ENCODE data around the gene LTBP3. TPM values are rescaled to one million over a fixed set of nuclear protein-coding genes. Genes with fewer than 3 reads are reported as not detected.

The LTBP3 gene
- total RNA-seq, 4 donors from 2014 or later = 48.7 to 467 (median 140) TPM

DNA sequence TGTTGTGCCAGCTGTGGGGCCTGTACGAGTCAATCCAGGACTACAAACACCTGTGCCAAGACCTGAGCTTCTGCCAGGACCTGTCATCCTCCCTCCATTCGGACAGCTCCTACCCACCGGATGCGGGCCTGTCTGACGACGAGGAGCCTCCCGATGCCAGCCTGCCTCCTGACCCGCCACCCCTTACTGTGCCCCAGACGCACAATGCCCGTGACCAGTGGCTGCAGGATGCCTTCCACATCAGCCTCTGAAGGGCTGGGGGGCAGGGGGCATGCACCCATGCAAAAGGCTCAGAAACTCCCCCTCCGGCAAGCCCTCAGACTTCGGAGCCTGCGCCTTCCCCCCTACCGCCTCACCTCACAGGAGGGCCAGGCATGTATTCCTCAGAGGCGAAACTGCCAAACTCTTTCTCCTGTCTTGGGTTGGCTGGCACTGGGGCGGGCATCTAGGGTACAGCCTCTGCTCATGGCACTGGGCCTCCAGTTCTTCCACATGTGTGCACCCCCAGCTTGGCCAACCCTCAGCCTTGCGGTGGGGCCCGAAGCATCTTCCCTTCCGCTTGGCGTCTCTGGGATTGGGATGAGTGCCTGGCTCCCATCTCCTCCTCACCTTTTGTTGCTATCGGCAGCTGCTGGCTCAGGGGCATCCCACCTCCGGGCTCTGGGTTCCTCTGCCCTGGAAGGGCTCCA lies 15.4 kb upstream of the LTBP3 start:
- TF ChIP-seq POLR2A (IDR thresholded peaks at IDR 0.05) (no peak), POLR2AphosphoS5 (IDR thresholded peaks at IDR 0.05) (no peak), EP300 (IDR thresholded peaks at IDR 0.05; ENCODE audit: low read depth) (no peak)
- TF ChIP-seq, protein P1, sequence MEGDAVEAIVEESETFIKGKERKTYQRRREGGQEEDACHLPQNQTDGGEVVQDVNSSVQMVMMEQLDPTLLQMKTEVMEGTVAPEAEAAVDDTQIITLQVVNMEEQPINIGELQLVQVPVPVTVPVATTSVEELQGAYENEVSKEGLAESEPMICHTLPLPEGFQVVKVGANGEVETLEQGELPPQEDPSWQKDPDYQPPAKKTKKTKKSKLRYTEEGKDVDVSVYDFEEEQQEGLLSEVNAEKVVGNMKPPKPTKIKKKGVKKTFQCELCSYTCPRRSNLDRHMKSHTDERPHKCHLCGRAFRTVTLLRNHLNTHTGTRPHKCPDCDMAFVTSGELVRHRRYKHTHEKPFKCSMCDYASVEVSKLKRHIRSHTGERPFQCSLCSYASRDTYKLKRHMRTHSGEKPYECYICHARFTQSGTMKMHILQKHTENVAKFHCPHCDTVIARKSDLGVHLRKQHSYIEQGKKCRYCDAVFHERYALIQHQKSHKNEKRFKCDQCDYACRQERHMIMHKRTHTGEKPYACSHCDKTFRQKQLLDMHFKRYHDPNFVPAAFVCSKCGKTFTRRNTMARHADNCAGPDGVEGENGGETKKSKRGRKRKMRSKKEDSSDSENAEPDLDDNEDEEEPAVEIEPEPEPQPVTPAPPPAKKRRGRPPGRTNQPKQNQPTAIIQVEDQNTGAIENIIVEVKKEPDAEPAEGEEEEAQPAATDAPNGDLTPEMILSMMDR (IDR thresholded peaks at IDR 0.05) = no peak
- peak overlapping the region; percentile 36 to 94 (median 86) for H3K4me3 ChIP-seq
- peaks cover 47 to 81% (median 68%) of the 10 kb centered on the region in 4 donors for H3K4me1 ChIP-seq
- WGBS, 2 donors (ENCODE audit: low coverage in 1 of 2) = 33% methylated on average over 14 of the region's 22 CpGs; no CpG with 5 or more reads in 1 of the 2 donors
- H3K27ac ChIP-seq = peak overlapping the region; percentile 96 to 98 (median 96)
- H3K9me3 ChIP-seq = no peaks in the 10 kb centered on the region
- no peaks in the 10 kb centered on the region for H3K27me3 ChIP-seq
- DNase-seq = peak; percentile 49
- in situ Hi-C loops (cut with MboI; ENCODE audit: low pct_ligation_motif_present in 1 of 4, low pct_unique_long_range_greater_than_20kb in 1 of 4, low sequenced_read_pairs in 3 of 4) (no loop called here), intact Hi-C loops (cut with DNase I; ENCODE audit: low total_unique reads) (no loop called here)
- H3K36me3 ChIP-seq = no peaks in the 10 kb centered on the region

DNA sequence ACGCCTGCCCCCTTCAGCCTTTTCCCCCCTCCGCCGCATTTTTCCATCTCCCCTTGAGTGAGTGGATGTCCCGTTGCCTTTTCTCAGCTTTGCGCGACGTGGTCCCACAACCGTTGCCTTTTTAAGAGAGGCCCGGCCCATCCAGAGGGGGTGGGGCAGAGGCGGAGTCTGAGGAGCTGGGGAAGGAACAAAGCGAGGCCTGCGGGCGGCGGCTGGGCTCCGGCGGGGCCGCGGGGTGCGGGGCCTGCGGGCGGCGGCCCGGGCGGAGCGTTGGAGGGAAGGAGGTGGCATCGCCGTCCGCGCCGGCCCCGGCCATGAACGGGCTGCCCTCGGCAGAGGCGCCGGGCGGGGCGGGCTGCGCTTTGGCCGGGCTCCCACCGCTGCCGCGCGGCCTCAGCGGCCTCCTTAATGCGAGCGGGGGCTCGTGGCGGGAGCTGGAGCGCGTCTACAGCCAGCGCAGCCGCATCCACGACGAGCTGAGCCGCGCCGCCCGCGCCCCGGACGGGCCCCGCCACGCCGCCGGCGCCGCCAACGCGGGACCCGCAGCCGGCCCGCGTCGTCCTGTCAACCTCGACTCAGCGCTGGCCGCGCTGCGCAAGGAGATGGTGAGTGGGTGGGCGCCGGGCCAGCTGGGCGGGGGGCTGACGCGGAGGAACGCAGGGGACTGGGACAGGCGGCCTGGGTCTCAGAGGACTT lies 14.3 kb upstream of the LTBP3 start, which contains the start of gene FAM89B:
FAM89B (plus strand) TSS at position 183 of the 696 bp plus-strand sequence; CDS start at position 315, 132 bp downstream.
- TF ChIP-seq POLR2AphosphoS5 (IDR thresholded peaks at IDR 0.05) = peak in 2 of 3 donors; percentile 48 to 73
- no peak for TF ChIP-seq POLR2A (IDR thresholded peaks at IDR 0.05)
- no peaks in the 10 kb centered on the region for H3K9me3 ChIP-seq
- 0% methylated on average over 42 of the region's 86 CpGs; no CpG with 5 or more reads in 1 of the 2 donors for WGBS, 2 donors (ENCODE audit: low coverage in 1 of 2)
- peak; percentile 95 for DNase-seq
- H3K27ac ChIP-seq = peak within 1 kb of the TSS; percentile 96 to 98 (median 96)
- H3K4me3 ChIP-seq = peak within 1 kb of the TSS; percentile 36 to 94 (median 86)
- H3K4me1 ChIP-seq = peaks cover 40 to 73% (median 64%) of the 10 kb centered on the region in 4 donors
- no peaks in the 10 kb centered on the region for H3K27me3 ChIP-seq
- intact Hi-C loops (cut with DNase I; ENCODE audit: low total_unique reads) = no loop called here
- H3K36me3 ChIP-seq = no peaks in the 10 kb centered on the region
- in situ Hi-C loops (cut with MboI; ENCODE audit: low pct_ligation_motif_present in 1 of 4, low pct_unique_long_range_greater_than_20kb in 1 of 4, low sequenced_read_pairs in 3 of 4) = no loop called here

DNA sequence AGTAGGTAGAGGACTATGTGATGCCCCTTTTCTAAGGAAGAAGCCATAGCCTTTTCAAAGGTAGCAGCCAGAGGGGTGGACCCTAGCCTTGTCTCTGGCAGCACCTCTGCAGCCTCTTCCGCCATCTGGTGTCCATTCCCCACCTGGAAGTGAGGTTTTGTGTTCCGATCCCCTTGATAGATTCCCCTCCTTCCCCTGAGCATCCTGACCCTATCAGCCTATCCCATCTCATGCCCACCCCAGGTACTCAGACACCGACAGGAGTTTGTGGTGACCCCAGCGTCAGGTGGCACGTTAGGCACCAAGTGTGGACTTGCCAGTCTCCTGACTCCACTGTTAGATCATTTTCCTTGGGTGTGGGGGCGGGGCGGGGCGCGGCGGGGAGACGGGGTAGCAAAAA lies 13.8 kb upstream of the LTBP3 start:
- WGBS, 2 donors (ENCODE audit: low coverage in 1 of 2) = 4% methylated on average over 11 of the region's 11 CpGs; no CpG with 5 or more reads in 1 of the 2 donors
- no peaks in the 10 kb centered on the region for H3K36me3 ChIP-seq
- peak; percentile 44 for DNase-seq

DNA sequence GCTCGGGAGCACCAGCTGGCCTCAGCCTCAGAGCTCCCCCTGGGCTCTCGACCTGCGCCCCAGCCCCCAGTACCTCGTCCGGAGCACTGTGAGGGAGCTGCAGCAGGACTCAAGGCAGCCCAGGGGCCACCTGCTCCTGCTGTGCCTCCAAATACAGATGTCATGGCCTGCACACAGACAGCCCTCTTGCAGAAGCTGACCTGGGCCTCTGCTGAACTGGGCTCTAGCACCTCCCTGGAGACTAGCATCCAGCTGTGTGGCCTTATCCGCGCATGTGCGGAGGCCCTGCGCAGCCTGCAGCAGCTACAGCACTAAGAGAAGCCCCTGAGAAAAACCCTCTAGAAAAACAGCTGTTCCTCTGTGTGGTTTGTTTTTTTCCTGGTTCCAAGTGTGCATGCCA lies 13.3 kb upstream of the LTBP3 start:
- WGBS, 2 donors (ENCODE audit: low coverage in 1 of 2) = 71% methylated on average over 9 of the region's 9 CpGs; no CpG with 5 or more reads in 1 of the 2 donors
- H3K4me3 ChIP-seq = peak overlapping the region in 2 of 4 donors; percentile 66 to 72
- intact Hi-C loops (cut with DNase I; ENCODE audit: low total_unique reads) = no loop called here

More for the DNA sequence above, 13.8 kb upstream of the LTBP3 start:
- Histone ChIP-seq H3K4me1 (peaks cover 36 to 67% (median 59%) of the 10 kb centered on the region in 4 donors), H3K4me3 (peak overlapping the region; percentile 10 to 94 (median 86)), H3K9me3 (no peaks in the 10 kb centered on the region), H3K27me3 (no peaks in the 10 kb centered on the region), H3K27ac (peak overlapping the region; percentile 96 to 98 (median 96))
- intact Hi-C loops (cut with DNase I; ENCODE audit: low total_unique reads) (no loop called here), in situ Hi-C loops (cut with MboI; ENCODE audit: low pct_ligation_motif_present in 1 of 4, low pct_unique_long_range_greater_than_20kb in 1 of 4, low sequenced_read_pairs in 3 of 4) (no loop called here)
- TF ChIP-seq, protein P1 (IDR thresholded peaks at IDR 0.05) = peak; percentile 17 to 31 (median 28)
- TF ChIP-seq POLR2A (IDR thresholded peaks at IDR 0.05) = no peak

More for the DNA sequence above, 13.3 kb upstream of the LTBP3 start:
- TF ChIP-seq, protein P1 (IDR thresholded peaks at IDR 0.05) = no peak
- no peak for TF ChIP-seq POLR2A (IDR thresholded peaks at IDR 0.05)
- no peak for TF ChIP-seq POLR2AphosphoS5 (IDR thresholded peaks at IDR 0.05)
- no peak for TF ChIP-seq EP300 (IDR thresholded peaks at IDR 0.05; ENCODE audit: low read depth)
- H3K36me3 ChIP-seq = no peaks in the 10 kb centered on the region
- peak overlapping the region; percentile 96 to 98 (median 96) for H3K27ac ChIP-seq
- in situ Hi-C loops (cut with MboI; ENCODE audit: low pct_ligation_motif_present in 1 of 4, low pct_unique_long_range_greater_than_20kb in 1 of 4, low sequenced_read_pairs in 3 of 4) = no loop called here
- no peaks in the 10 kb centered on the region for H3K27me3 ChIP-seq
- peaks cover 33 to 62% (median 54%) of the 10 kb centered on the region in 4 donors for H3K4me1 ChIP-seq
- peak; percentile 11 for DNase-seq
- no peaks in the 10 kb centered on the region for H3K9me3 ChIP-seq

All from transverse colon (tissue), 4 donors.